ENCODE data around the gene COL23A1.
"Not testable (repeated sequence)": the region's sequence is repeated elsewhere in the genome, so short reads cannot be mapped to it uniquely, and the experiment has no call there.

COL23A1 gene

DNA sequence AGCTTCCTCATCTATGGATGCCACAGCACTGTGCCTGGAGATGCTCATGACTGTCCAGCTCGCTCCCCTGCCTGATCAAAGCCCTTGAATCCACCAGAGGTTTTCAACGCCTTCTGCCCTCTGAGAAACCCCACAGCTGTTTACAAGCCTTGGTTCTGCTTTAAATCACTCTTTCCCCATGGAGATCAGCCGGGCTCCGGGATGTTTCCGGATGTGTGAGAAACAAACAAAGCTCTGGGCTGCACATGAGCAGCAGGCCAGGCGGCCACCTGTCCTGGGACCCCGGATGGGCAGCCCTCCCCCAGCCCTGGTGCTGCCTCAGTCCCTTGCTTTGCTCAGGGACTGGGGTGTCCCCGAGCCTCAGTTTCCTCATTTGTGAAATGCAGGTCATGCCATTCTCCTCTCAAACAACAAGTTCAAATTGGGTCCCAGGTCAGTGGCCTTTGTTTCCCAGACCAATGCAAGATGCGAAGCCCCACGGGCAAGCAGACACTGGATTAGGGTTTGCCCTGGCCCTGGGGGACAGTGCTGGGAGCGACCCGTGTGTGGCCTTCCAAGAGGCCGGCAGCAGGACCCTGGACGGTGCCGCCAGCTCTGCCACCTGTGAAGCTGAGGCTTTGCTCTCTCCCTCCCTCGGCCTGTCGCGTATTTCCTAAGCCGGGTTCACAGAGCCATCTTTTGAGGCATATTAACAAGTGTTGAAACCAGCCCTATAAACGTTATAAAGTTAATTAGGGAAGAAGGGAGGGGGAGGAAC lies 315.2 kb downstream of the COL23A1 start:
- DNase-seq: no peak

DNA sequence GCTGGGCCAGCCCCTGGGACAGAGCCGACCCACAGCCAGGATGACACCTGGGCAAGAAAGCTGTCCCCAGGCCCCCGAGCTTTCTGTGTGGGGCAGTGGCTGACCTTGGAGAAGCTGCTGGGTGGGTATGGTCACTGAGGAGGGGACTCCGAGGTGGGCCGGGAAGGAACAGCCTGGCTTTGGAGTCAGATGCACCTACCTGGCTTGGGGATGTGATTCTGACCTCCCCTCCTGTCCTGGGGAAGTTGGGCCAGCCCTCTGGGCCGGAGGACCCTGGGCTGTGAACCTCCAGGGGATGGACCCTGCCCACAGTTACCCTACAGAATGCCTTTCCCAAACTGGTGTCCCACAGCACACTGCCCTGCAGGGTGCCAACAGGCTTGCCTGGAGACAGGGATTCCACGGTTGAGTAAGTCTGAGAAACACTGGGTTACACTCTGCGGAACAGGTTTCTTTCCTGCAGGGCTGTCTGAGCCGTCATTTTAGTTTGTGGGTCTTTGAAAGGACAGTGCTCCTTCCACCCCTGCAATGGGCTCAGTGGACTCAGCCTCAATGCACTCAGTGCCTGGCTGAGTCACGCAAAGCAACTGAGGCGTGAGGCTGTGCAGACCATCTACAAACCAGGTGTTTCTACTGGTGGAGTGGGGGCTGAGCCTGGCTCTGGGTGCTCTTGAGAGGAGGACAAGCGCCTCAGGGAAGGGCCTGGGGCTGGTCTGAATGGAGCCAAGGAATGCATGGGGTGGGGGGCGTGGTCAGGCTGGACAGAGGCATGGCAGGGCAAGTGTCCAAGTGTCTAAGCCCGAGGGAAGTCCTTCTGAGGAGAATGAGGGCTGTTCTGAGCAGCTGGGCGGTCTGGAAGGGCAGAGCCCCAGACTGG lies 316.3 kb downstream of the COL23A1 start:
- DNase-seq: no peak

DNA sequence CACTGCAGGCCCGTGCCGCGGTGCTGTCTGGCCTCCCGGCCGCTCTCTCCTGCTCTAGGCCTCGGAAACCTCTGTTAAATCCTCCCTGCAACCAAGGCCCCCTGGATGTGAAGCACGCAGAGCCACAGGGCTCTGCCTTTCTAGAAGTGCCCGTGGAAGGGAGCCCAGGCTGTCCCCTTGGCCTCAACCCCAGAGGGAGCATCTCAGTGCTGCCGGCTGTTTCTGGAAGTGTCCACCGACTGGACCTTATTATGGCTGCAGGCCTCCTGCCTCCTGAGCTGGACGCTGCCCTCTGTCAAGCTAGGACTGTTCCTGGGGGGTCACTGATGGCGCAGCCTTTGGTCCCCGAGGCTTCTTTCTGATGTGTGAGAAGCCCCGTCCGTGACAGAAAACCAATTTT lies 317.2 kb downstream of the COL23A1 start:
- no peak for DNase-seq

DNA sequence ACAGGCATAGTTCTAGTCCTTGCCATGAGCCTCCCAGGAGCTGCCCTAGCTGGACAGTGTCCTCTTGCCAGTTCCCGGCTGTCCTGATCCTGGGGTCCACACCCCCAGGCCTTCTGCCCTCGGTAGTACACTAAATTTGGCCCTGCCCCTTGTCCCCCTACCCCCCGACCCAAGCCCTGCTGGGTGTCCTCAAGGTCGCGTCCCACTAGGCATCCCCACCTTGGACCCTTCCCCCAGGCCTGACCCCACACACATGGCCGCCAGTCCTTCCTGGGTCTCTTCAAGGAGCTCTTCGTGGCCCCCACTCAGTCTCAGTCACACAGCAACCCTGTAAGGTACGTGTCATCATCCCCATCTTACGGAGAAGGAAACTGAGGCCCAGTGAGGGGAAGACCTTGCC lies 317.6 kb downstream of the COL23A1 start:
- no peak for DNase-seq

DNA sequence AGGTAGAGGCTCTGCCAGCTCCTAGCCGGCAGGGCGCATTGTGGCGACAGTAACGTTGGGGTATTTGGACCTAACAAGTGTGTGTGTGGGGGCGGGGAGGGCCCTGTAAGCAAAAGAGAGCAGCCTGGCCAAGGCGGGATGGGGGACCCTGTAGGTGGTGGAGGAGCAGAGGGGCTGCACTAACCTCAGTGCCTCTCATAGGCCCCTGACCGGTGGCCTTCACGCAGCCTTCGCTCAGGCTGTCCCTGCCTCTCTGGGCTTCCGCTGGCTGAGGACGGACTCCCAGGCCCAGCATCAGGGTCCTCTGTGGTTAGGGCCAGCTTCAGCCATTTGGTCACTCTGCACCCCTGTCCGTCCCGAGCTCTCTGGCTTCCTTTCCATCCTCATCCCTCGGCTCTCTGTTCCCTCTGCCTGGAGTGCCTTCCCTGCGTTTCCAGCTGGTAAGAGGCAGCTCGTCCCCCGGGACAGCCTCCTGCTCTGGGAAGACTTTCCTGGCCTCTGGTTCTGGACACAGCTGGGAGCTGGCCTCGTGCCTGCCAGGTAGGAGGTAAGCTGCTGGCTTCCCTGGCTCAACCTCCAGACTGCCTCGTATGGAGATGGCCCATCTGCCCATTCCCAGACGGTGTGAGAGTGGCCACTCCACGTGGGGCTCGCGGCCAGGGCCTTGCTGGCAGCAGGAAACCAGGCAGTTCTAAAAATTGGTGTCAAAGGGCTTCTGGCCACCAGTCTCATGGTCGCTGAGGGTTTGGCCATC lies 318.3 kb downstream of the COL23A1 start:
- no peak for DNase-seq

DNA sequence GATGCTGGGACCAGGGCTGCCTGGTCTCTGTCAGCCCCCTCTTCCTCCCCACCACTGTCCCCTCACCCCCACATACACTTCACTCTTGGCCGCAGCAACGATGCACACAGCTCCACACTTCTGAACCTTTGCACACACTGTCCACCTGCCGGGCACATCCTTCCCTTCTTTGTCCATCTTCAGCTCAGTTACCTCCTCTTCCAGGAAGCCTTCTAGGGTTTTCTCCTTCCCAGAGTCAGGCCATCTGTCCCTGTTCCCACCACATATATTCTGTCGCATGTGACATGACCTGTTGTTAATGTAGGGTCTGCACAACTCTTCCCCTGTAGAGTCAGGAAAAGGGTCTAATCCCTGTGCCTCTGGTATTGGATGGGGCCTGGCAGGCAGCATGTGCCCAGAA lies 319.0 kb downstream of the COL23A1 start:
- DNase-seq: no peak

DNA sequence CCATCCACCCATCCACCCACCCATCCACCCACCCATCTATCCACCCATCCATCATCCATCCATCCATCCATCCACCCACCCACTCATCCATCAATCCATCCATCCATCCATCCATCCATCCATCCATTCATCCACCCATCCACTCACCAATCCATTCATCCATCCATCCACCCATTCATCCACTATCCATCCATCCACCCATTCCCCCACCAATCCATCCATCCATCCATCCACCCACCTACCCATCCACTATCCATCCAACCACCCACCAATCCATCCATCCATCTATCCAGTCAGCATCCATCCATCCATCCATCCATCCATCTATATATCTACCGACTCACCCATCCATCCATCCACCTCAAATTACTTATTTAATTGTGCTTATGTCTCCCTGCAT lies 320.7 kb downstream of the COL23A1 start:
- no peak for DNase-seq

DNA sequence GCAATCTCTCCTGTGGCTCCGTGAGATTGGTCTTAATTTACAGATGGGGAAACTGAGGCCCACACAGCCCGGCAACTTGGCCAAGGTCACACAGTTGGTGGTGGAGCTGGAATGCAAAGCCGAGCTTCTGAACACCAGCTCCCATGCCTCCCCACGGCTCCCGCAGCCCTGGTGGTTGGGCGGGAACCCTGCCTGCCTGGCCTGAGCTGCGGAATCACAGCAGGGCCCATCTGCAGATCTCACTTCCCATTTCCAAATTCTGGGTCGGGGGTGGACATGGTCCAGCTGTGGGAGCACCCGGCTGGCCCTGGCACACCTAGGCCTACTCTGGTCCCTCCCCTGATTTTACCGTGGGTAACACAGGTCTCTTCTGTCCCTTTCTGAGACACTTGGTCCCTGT lies 322.3 kb downstream of the COL23A1 start:
- no peak for DNase-seq

DNA sequence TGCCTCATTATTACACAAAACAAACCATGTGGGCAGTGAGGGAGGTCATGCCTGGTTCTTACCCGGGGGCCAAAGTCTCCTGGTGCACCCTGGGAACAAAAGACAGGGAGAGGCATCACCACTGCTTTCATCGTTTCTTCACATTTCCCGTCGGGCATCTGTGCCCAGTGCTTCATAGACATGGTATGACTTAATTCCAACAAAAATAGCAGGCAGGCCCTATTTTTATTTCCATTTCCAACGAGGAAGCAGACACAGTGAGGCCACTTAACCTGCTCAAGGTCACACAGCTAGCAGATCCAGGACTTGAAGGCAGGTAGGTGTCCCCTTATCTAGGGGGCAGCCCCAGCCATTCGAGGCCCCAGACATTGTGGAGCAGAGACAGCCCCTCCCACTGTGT lies 322.9 kb downstream of the COL23A1 start:
- no peak for DNase-seq

DNA sequence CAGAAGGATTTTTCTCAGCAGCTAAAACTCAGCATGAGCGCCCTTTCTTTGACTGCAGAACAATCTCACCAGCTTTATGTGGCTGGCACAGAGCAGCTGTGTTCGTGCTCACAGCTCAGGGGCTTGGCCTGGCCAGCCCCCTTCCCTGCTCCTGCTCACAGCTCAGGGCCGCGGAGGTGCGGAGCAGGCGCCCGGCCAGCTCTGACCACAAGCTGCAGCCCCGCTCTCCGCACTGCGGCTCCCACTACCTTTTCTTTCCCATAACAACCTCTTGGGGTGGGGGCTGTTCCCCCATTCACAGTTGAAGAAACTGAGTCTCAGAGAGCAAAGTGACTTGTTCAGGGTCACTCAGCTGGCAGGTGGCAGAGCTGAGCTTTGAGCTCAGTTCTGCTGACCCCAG lies 323.6 kb downstream of the COL23A1 start:
- DNase-seq: no peak

DNA sequence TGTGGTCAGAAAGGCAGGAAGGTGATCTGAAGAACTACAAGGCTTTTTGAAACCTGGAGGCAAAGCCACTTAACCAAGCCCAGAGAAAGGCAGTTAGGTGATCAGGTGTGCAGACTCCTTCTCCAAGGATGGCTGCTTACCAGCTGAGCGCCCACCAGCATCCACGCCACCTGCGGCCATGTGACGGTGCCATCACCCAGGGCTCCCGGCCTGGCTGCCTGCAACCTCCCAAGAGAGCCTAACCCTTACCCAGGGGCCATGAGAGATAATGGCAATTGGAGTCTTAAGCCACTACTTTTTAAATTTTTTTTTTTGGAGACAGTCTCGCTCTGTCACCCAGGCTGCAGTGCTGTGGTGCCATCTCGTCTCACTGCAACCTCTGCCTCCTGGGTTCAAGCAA lies 324.4 kb downstream of the COL23A1 start:
- DNase-seq: no peak

DNA sequence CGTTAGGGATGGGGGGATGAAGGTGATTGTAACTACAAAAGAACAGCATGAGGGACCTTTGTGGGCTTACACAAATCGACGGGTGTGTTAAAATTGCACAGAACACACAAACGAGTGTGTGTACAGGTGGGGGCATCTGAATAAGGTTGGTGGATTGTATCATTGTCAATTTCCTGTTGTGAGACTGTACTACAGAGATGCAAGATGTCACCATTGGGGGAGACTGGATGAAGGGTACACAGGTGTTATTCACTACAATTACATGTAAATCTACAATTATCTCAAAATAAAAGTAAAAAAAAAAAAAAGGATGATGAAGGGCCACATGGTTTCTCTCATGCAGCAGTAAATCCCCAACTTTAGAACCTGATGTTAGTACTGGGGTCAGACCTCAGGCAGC lies 326.1 kb downstream of the COL23A1 start:
- no peak for DNase-seq

DNA sequence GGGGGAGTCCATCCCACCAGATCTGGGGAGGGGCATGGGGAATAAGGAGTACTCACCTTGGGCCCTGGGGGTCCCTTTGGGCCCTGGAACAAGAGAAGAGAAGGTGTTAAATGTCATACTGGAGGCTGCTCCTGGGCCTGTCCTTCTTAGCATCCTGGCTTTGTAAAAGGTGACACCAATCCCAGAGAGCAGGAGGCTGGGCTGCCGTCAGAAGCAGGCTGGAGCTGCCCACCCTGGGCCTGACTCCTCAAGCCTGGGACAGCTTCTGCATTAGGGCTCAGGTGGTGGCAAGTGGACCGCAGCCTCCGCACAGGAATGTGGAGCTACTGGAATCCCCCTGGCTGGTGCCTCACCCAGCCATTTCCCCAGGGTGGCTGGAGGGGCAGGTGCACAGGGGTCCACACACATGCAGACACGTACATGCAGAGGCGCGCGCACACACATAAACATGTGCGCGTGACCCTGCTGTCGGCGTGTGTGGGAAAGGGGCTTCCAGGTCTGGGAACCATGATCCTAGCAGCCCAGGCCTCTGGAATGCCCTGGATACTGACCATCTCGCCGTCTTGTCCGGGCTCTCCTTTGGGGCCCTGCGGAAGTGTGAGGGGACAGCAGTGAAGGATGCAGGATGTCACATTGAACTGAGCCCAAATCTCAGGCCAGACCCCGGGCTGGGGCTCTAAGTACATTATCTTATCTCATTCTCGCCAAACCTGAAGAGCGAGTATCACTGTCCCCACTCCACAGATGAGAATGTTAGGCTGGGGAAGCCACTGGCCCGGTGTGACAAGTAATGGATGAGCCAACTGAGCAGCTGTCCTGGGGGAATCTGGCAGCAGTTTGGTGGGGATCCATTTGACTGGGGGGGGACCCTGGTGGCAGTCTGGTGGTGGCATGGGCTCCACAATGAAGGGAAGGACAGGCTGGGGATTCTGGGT lies 328.3 kb downstream of the COL23A1 start:
- no peak for DNase-seq

DNA sequence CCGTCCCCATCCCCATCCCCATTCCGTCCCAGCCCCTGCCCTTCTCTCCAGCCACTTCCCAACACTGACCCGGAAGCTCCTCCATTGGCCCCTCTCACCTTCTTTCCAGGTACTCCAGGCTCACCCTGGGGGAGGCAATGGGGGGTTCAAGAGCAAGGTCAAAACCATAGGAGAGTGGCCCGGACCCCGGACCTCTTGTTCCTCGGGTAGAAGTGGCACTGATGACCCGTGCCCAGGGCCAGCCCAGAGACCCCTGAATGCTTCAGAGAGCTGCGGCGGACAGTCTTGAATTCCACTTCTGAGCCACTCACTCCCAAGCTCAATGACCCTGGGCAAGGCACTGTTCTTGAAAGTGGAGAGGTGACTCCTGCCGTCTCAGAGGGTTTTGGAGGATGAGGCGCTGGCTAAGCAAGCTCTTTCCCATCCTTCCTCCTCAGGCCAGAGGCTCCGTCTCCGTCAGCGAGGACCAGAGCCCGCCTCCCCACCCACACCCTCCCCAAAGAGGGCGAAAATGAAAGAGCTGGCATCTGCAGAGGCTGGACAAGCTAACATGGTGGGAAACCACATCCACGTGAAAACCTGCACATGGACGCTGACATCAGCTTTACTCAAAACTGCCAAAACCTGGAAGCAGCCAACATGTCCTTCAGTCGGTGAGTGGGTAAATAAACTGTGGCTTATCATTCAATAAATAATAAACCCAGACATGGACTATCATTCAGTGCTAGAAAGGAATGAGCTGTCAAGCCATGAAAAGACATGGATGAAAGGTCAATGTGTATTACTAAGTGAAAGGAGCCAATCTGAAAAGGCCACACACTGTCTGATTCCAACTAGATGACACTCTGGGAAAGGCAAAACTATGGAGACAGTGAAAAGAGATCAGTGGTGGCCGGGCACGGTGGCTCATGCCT lies 330.3 kb downstream of the COL23A1 start:
- DNase-seq: no peak

DNA sequence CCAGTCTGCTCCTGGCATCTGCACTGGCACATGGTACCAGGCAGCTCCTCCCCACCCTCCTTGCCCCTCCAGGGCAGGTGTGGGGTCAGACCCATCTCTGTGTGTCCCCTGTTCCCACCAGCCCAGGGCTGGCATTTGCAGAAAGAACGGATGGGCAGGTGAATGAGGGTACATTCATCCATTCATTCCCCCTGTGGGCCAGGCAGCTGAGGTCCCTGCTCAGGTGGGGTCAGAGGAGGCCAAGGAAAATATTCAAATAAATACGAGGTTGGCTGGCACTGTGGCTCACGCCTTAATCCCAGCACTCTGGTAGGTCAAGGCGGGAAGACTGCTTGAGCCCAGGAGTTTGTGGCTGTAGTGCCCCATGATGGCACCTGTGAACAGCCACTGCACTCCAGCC lies 332.5 kb downstream of the COL23A1 start:
- no peak for DNase-seq

DNA sequence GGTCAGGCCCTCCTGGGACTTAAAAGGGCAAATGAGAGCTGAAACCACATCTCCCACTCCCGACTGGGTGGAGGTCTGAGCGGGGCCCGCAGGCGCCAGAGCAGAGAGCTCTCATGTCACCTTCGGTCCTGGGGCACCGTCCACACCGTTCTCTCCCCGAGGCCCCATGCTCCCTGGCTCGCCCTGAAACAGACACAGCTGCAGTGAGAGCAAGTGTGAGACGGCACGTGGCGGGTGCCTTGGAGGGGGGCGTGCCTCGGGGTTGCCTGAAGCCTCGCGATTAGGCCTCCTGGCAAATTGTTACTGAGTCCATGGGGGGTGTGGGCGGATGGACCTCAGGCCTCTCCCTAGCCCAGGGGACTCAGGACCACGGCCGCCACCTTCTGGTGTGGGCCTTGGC lies 333.4 kb downstream of the COL23A1 start:
- no peak for DNase-seq

DNA sequence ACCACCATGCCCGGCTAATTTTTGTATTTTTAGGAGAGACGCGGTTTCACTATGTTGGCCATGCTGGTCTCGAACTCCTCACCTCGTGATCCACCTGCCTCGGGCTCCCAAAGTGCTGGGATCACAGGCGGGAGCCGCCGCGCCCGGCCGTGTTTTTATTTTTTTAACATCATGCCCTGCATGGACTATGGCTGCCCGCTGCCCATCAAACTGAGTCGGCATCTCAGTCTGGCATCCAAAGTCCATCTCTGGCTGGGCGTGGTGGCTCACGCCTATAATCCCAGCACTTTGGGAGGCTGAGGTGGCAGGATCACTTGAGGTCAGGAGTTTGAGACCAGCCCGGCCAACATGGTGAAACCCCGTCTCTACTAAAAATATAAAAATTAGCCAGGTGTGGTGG lies 336.6 kb downstream of the COL23A1 start:
- DNase-seq: not testable (repeated sequence)

DNA sequence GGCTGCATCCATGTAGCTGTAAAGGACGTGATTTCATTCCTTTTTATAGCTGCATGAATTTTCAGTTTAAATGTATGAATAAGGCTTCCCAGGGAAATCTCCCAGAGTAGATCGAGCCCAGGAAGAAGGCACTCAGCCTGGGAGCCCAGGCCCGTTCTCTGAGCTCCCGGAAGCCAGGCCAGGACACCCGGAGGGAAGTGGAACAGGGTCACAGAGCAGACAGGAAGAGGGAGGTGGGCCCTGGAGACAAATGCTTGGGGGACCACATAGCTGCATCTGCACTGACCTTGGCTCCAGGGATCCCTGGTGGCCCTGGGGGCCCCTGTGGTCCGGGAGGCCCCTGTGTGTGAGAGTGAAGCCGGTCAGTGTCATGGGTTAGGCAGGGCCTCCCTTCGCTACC lies 337.9 kb downstream of the COL23A1 start:
- DNase-seq: no peak

DNA sequence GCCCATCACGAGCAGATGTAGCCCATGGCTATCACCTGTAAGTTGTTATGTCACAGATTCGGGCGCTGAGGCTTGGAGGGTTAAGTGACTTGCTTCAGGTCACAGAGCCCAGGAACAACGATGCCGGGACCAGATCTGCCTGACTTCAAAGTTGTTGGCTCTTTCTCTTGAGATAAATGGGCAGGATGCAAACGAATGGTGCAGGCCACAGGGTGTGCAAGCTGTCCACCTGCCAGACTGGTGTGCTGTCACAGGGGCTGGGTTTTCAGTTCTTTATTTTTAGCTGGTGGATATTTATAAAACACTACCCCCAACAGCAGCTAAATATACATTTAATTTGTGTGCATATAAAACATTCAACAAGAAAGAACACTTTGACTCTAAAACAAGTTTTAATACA lies 339.9 kb downstream of the COL23A1 start:
- DNase-seq: no peak

DNA sequence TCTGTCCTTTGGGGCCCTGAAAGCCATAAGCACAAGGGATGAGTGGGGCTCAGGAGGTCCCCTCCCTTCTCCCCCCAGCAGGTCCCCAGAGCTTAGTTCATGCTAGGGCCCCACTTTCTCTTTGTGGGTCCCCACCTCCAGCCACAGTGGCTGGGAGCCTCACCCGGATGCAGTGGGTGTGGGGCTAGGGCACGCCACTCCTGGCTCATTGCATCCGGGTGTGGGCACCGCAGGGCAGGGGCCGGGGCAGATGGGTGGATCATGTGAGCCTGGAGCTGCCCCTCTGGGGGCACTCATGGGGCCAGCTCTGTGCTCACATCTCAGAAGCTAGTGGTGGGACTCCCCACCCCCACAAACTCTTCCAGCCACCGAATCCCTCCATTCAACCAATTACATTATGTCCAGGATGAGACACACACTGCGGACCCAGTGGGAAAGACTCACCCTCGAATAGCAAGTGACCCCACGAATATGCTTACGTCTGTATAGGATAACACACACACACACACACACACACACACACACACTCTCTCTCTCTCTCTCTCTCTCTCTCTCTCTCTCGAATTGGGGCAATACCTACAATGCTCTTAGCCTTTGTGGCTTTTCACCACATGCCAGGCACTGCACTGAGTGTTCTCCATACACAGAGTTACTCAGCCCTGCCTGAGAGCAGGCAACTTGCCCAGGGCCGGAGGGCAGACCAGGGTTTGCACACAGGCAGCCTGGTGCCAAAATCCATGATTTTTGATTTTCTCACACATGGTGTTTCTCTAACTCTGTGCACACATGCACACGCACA lies 340.8 kb downstream of the COL23A1 start:
- DNase-seq: no peak

DNA sequence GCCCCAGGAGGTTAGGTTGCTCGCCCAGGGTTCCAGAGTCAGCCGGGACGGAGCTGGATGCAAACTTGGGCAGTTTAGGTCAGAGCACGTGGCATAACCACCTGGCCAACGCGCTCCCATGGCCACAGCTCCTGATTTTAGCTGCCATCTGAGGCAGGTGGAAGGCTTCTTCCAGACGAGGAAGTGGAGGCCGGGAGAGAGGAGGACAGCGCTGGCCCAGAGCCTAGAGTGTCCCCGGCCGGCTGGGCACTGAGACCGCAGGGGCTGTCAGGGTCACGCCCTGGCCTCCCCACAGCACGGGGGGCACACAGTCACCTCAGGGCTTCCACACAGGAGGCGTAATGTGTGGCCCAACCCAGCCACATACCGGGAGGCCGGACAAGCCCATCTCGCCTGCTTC lies 341.4 kb downstream of the COL23A1 start:
- no peak for DNase-seq
